Stimulated activated CD8-positive, alpha-beta memory T cell treated with anti-CD3 and anti-CD28 coated beads, Interleukin-15, amount 100 ng/mL, for 4 hours (primary cell): ENCODE data around the gene CYTH4.
A peak's percentile ranks its signal among the peaks of the same experiment; 100 is the strongest.
"Not testable (repeated sequence)": the region's sequence is repeated elsewhere in the genome, so short reads cannot be mapped to it uniquely, and the experiment has no call there.

Source experiments
- DNase-seq, 2 donors: peaks; one replicate each; pipeline ENCODE4 v3.0.0-alpha.2; 2020; ENCODE audit warnings: low read depth in 2 of 2

CYTH4 gene, protein sequence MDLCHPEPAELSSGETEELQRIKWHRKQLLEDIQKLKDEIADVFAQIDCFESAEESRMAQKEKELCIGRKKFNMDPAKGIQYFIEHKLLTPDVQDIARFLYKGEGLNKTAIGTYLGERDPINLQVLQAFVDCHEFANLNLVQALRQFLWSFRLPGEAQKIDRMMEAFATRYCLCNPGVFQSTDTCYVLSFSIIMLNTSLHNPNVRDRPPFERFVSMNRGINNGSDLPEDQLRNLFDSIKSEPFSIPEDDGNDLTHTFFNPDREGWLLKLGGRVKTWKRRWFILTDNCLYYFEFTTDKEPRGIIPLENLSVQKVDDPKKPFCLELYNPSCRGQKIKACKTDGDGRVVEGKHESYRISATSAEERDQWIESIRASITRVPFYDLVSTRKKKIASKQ

DNA sequence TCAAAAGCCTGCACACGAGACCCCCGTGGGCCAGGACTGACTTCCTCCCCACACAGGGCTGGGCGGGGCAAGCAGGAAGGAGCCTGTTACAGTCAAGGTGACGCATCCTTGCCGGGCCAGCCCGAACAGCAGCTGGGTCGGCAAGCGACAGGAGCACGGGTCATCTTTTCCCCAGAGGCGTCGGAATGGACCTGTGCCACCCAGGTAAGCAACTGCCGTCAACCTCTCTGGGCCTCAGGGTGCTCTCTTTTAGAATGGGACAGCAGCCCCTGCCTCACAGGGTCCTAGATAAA, at the start of gene CYTH4:
TSS of gene CYTH4 (plus strand) at position 124 of the 293 bp plus-strand sequence. CDS start at position 186, 62 bp downstream.
- DNase-seq = peak; percentile 57 to 68

- not testable (repeated sequence) for DNase-seq
Observed at GRCh38 chr22:37233371-37233750, 48.9 kb upstream of the CYTH4 start.

DNA sequence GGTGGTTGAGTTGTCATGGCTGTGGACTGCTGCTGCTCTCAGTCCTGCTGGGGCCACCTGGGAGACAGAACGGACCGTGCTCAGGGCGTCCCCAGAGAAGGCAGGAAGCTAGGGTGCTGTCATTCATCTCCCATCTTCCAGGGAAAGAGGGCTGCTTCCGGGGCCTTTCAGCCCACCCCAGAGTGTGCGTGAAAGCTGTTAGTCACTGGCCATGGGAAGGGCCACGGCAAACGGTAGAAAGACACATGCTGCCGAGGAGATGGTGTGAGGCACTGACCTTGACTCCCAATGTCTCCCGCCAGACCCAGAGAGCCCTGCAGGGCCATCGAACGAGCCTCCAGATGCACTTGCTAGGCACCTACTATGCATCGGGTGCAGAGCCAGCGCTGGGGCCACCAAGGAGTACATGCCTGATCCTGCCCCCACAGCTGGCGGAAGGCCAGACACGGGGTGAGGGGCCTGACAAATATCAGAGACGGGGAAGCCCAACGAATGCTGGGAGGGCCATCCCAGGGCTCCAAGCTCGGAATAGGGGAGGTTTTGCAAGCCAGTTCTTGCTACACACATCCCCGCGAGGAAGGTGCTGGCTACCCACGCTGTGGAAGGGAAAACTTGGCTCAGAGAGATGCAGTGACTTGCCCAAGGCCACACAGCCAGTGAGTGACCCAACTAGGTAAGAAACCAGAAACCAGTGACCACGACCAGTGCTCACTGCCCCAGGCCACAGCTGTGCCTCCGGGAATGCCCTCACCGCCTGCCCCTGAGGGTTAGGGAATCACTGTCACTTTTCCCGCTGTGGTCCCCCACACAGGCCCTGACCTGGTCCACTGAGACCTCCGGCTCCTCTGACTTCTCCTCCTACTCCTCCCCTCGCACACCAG, 48.3 kb upstream of the CYTH4 start:
- DNase-seq = no peak

GRCh38 chr22:37234736-37235711, 47.3 kb upstream of the CYTH4 start:
- DNase-seq = no peak

- no peak for DNase-seq
Observed at GRCh38 chr22:37235897-37236607, 46.3 kb upstream of the CYTH4 start.

- DNase-seq = no peak
Observed at GRCh38 chr22:37237371-37238268, 44.7 kb upstream of the CYTH4 start.

DNA sequence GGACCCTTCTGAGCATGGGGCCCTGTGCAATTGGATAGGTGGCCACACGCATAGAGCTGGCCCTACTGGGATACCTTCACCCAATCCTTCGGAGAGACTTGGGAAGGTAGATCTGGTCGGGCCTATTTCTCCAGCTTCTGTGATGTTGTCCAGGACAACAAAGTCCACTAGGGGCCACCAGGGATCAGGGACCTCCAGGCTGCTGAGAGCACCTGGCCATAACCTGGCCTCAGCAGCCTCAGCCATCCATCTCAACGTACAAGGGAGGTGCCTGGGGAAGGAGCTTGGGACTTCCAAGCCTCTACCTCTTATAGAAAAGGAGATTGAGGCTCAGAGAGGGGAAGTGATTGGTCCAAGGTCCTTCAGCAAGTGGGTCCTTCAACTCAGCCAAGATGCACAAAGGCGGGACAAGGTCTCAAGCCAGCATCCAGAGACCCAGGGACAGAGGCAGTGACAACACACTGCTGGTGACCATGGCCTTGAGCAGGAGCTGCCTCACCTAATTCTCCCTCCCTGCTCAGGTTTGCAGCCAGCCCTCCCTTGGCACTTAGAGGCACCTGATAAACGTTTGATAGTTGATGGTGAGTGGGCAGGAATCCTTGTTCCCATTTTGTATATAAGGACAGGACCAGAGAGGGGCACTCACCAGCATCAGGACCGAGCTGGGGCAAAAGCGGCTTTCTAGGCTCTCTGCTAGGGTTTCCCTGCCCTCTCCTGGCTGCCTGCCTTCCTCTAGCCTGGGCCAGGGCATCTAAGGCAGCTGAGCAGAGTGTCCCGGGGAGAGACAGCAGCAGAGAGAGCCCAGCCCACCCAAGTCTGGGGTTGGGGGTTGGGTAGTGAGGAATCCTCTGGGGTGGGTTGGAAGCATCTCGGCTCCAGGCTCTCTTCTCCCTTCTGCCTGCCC, 42.7 kb upstream of the CYTH4 start:
- no peak for DNase-seq

GRCh38 chr22:37240240-37240940, 41.9 kb upstream of the CYTH4 start:
- no peak for DNase-seq

DNA sequence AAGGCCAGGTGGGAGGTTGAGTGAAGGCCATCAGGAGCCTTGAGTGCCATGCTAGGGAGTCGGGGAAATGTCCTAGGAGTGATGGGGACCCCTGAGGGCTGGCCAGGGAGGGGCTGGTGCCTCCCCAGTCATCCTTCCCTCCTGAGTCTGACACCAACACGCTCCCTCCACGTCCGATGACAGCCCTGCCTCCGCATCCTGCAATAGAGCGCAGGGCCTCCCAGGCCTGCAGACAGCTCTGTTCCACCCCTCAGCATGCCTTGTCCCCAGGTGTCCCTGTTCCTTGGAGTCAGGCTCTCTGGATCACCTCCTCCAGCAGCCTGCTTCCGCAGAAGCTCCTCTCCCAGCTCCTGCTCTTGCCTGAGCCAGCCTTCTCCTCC, 41.4 kb upstream of the CYTH4 start:
- DNase-seq = no peak

DNA sequence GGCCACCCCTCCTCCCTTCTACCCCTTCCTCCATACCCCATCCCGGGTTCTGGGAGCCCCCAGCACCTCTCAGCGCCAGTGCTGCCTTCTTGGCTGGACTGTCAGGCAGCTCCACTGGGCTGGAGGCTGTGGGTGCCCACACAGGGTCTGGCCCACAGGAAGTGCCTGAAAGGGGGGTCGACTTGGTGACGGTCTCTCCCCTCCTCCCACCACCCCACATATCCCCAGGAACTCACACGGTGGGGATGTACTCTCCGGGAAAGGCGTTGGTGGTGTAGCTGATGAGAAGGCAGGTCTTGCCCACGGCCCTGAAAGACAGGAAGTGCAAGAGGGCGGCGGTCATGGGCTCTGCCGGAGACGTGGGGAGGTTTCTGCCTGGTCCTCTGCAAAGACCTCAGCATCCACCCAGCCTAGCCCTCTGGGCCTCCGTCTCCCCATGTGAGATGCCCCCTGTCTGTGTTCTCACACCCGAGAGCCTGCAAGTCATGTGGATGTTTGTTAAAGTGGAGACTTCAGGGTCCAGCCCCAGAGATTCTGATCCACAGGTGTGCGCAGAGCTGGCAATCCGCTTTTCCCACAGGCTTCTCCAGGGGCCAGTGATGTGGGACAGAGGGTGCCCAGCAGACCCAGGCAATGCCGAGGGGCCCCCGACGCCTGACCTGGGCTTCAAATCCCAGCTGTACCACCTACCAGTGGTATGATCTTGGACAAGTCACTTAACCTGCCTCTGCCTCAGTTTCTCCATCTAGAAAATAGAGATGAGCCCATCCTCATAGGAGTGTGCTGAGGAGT, 40.8 kb upstream of the CYTH4 start:
- DNase-seq = no peak

DNA sequence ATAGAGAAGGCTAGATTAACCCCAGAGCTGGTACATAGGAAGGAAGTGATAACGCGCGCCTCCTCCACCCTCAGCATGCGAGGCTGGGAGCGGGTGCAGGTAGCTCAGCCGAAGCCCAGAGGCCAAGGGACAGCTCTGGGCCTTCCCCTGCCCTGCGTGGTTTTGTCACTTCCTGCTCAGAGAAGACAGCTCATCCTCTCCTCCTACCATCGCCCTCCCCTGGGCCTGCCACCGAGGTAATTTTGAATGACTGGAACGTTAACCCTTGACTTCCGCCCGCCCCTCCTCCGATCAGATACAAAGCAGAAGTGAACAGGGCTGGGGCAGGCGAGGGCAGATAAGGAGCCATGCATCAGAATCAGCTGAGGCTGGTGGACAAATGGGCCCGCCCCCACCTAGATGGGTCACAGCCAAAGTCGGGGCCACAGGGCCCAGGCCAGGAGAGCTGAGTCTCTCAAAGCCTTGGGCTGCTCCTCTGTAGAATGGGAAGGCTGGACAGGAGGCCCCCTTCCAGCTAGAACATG, 39.9 kb upstream of the CYTH4 start:
- DNase-seq = peak; percentile 78 to 90

DNA sequence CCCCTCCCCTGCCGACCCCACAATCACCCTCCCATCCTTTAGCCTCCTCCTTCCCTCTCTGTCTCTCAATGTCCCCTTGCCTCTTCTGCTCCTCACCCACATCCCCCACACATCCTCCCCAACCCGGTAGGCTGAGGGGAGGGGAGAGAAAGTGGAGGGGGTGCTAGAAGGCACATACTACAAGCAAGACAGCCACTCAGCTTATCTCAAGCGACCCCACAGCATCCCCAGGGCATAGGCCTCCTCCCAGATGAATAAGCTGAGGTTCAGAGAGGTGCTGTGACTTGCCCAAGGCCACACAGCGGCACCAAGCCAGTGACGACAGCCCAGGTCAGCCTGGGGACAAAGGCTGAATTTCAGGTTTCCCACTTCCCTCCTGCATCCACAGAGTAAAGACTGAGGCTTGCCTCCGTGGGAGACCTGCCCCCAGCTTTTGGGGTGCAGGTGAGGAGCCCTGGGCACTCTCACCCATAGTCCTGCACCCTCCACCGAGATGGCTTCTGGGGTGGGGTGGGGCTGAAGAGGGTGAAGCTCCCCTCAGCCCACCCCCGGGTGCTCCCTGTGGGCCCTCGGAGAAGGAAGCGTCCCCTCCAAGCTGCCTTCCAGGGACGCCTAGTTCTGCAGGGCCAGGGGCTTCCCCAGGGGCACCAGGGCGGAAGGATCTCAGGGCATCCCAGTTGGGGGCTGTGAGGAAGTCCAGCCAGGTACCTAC, 38.8 kb upstream of the CYTH4 start:
- no peak for DNase-seq

DNA sequence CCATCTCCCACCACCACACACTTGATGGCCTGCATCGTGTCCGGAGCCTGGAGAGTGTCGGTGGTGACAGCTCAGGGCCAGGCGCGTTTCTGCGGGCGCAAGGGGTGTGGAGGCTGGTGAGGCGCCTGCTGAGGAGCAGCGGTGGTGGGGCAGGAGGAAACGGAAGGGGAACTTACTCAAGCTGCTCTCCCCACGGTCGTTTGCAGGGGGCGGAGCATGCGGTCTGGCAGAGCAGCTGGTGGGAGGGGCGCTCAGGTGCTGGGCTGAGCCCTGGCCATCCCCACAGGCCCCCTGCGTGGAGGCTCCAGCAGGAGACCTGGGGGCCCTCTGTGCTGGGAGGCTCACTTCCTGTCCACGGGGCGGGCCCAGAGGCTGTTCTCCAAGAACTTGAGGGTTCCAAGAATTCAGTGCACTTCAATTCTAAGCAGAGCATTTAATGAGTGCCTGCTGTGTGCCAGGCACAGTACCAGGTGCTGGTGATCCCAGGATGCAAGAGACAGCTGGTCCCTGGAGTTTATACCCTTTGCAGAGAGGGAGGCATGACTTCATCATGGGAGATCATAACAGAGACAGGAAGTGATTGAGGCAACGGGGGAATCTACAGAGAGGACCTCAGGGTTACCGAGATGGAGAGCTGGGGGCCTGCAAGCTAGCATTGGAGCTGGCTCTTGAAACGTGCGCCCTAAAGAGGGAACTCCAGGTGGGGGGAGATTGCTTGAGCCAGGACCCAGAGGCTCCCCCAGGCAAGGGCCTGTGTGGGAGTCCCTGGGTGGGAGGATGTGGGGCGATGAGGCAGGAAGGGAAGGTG, 38.0 kb upstream of the CYTH4 start, which contains the start of gene RAC2:
TSS of gene RAC2 (minus strand) at position 156 of the 808 bp plus-strand sequence. CDS start at position 35, 121 bp downstream.
- peak; percentile 80 to 84 for DNase-seq

GRCh38 chr22:37244922-37245722, 37.2 kb upstream of the CYTH4 start:
- DNase-seq = no peak

DNA sequence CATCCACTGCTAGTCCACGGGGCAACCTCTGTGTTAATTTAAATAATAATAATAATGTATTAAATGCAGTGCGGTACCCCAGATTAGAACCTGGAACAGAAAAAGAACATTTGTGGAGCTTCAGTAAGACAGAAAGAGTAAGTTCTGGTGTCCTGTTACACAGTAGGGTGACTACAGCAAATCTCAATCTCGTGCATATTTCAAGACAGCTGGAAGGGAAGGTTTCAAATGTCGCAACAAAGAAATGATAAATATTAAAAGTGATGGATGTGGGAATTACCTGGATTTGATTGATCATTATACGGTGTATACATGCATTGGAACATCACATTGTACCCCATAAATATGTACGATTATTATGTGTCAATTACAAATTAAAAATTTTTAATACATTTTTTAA, 36.6 kb upstream of the CYTH4 start:
- no peak for DNase-seq
